Chondrocyte (in vitro differentiated cells): Measurements from ENCODE around the gene DUSP16. TPM values are rescaled to one million over a fixed set of nuclear protein-coding genes. Genes with fewer than 3 reads are reported as not detected.

Experiments
- DNase-seq: peaks from one replicate; pipeline ENCODE4 v3.0.0; 2021; ENCODE audit warnings: mixed read lengths, low spot score
- H3K27ac Mint-ChIP-seq: one replicate; pipeline ENCODE4 v1.8.0; 2021; ENCODE audit warnings: mild to moderate bottlenecking, moderate library complexity, mixed read lengths; ENCODE audit not compliant: unreplicated experiment
- H3K27me3 Mint-ChIP-seq: 2 replicates; pipeline ENCODE4 v1.8.0; 2021; ENCODE audit warnings: low read depth, mixed read lengths
- H3K36me3 Mint-ChIP-seq: 2 replicates; pipeline ENCODE4 v1.8.0; 2021; ENCODE audit warnings: low read depth, mixed read lengths
- H3K4me1 Mint-ChIP-seq: 2 replicates; pipeline ENCODE4 v1.8.0; 2021; ENCODE audit warnings: low read depth, mild to moderate bottlenecking, mixed read lengths
- H3K4me3 Mint-ChIP-seq: one replicate; pipeline ENCODE4 v1.8.0; 2021; ENCODE audit warnings: mild to moderate bottlenecking, moderate library complexity, mixed read lengths; ENCODE audit not compliant: unreplicated experiment
- H3K9me3 Mint-ChIP-seq: 2 replicates; pipeline ENCODE4 v1.8.0; 2021; ENCODE audit warnings: low read depth, mixed read lengths
- CTCF ChIP-seq: fragments of 200-600 bp; sonication (generic); IDR thresholded peaks from 2 replicates; pipeline ENCODE4 v1.5.0; 2021; ENCODE audit warnings: antibody characterized with exemption, mild to moderate bottlenecking, moderate library complexity
- total RNA-seq: library from RNA; stranded (reverse); gene quantifications from 3 replicates; pipeline ENCODE4 v1.2.1, GENCODE V29; 2021

DUSP16 gene
- total RNA-seq, 1 donor from 2014 or later: 13.7 TPM

GRCh38 chr12:12587878-12588277, 25.2 kb upstream of the DUSP16 start:
- peaks cover 15% of the 10 kb centered on the region for H3K4me1 Mint-ChIP-seq
- H3K36me3 Mint-ChIP-seq: peaks cover 1% of the 10 kb centered on the region
- H3K9me3 Mint-ChIP-seq: no peaks in the 10 kb centered on the region
- no peak overlapping the region for H3K27ac Mint-ChIP-seq
- DNase-seq: no peak
- H3K27me3 Mint-ChIP-seq: peaks cover 3% of the 10 kb centered on the region
- H3K4me3 Mint-ChIP-seq: no peak overlapping the region
- no peak for TF ChIP-seq CTCF

DNA sequence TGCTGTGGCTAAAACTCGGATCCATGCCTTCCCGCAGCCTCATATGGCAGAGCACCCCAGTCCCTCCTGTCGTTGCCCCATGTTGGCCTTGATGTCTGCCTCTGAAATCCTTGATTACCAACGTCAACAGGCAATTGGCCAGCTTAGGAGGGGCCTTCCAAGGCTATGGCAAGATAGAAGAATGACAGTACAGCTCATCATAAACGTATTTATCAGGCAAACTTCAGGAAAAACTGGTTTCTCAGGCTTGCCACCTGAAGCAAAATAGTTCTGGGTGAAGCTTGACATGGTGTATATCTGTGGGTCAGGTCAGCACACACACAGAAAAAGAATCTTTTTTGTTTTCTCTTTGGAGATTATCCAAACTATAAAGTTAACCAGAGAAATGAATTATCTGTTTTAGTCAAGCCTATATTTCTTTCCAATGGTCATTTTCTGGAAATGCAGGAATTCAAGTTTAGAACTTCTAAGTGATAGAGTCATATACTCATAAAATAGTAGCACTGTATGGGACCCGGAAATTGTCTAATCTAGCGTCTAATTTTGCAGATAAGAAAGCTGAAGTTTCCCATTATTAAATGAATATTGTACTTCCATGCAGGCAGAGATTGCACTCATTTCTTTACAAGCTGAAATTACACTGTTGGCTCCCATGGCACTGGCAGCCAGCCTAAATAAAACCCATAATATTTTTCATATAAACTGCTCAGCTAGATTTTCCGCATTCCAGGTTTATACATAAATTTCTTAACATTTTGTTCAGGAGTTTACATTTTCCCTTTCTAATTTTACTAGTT, 24.4 kb upstream of the DUSP16 start:
- Mint-ChIP-seq H3K36me3 (peaks cover 1% of the 10 kb centered on the region), H3K4me1 (peaks cover 13% of the 10 kb centered on the region), H3K9me3 (no peaks in the 10 kb centered on the region), H3K27ac (no peak overlapping the region), H3K4me3 (no peak overlapping the region), H3K27me3 (peaks cover 3% of the 10 kb centered on the region)
- no peak for TF ChIP-seq CTCF
- no peak for DNase-seq

DNA sequence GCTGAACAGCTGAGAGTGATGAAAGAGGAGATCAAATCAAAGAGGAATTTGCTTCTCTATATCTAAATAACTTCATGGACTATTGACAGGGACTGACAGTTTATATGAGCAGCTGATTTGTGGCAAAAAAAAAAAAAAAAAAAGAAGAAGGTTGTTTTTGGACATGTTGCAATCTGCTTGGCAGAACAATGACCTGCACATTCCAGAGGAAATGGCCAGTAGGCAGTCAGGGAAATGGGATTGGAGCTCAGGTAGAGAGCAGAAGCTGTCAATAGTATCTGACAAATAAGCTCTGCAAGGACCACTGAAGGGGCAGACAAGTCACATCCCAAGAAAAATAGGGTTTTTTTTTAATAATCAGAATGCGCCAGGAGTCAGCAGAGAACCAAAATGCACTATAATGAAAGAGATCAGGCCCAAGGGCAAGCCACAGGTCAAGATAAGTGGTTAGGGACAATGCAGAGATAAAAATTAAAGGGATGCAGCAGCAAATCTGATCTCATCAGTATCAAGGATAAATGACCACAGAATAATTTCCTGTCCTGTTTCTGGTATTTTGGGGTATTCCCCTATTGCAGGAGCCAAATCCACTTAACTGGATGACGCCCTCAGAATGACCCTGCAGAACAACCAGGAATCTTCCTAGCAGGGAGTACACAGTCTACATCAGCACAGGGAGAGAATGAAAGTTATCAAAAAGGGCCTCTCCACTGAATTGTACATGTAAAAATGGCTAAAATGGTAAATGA, 22.6 kb upstream of the DUSP16 start:
- no peak overlapping the region for H3K4me3 Mint-ChIP-seq

DNA sequence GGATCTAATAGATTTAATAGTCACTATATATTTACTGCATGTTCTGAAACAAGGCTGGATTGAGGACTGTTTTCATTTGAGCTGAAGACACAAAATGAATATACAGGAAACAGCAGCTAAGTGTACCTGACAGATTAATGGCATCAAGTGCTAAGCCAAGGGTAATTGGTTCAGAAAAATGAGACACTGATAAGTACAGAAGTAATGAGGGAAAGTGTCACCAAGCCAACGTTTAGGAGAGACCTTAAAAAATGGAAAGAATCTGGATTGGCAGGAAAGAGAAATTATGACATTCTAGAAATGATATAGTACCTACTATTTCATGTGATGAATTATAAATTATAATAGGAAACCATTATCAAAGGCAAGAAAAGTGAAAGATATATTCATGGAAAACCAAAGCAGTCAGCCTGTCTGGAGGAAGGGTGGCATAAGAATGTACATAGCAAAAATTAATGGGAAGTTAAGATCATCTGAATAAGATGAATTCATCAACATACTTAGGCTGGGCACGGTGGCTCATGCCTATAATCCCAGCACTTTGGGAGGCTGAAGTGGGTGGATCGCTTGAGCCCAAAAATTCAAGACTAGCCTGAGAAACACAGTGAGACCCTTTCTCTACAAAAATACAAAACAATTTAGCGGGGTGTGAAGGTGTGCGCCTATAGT, 21.0 kb upstream of the DUSP16 start:
- Mint-ChIP-seq H3K9me3 (no peaks in the 10 kb centered on the region), H3K36me3 (no peaks in the 10 kb centered on the region), H3K4me1 (peaks cover 13% of the 10 kb centered on the region), H3K27ac (no peak overlapping the region), H3K27me3 (no peaks in the 10 kb centered on the region), H3K4me3 (no peak overlapping the region)
- no peak for TF ChIP-seq CTCF
- no peak for DNase-seq

More for the DNA sequence above, 22.6 kb upstream of the DUSP16 start:
- no peak for TF ChIP-seq CTCF
- Mint-ChIP-seq H3K27me3 (peaks cover 3% of the 10 kb centered on the region), H3K9me3 (no peaks in the 10 kb centered on the region), H3K27ac (no peak overlapping the region), H3K36me3 (peaks cover 1% of the 10 kb centered on the region), H3K4me1 (peaks cover 13% of the 10 kb centered on the region)
- DNase-seq: no peak

GRCh38 chr12:12582895-12583303, 20.2 kb upstream of the DUSP16 start:
- TF ChIP-seq CTCF: no peak
- Mint-ChIP-seq H3K4me3 (no peak overlapping the region), H3K4me1 (peaks cover 11% of the 10 kb centered on the region), H3K36me3 (no peaks in the 10 kb centered on the region), H3K27me3 (no peaks in the 10 kb centered on the region), H3K9me3 (no peaks in the 10 kb centered on the region), H3K27ac (no peak overlapping the region)
- no peak for DNase-seq
